ENCODE results near the gene KIAA0586.

The KIAA0586 gene

GRCh38 chr14:58557242-58557641 lies 129.7 kb downstream of the KIAA0586 start:
- no peaks in the 10 kb centered on the region for H3F3A ChIP-seq (ENCODE audit: insufficient read depth, low read length)
- TF ChIP-seq EZH2phosphoT487 (IDR thresholded peaks at IDR 0.05; ENCODE audit: low read length), result no peak
- no peak for TF ChIP-seq EZH2 (optimal IDR thresholded peaks at IDR 0.05; ENCODE audit: low read depth, low read length)
- TF ChIP-seq, protein P1, sequence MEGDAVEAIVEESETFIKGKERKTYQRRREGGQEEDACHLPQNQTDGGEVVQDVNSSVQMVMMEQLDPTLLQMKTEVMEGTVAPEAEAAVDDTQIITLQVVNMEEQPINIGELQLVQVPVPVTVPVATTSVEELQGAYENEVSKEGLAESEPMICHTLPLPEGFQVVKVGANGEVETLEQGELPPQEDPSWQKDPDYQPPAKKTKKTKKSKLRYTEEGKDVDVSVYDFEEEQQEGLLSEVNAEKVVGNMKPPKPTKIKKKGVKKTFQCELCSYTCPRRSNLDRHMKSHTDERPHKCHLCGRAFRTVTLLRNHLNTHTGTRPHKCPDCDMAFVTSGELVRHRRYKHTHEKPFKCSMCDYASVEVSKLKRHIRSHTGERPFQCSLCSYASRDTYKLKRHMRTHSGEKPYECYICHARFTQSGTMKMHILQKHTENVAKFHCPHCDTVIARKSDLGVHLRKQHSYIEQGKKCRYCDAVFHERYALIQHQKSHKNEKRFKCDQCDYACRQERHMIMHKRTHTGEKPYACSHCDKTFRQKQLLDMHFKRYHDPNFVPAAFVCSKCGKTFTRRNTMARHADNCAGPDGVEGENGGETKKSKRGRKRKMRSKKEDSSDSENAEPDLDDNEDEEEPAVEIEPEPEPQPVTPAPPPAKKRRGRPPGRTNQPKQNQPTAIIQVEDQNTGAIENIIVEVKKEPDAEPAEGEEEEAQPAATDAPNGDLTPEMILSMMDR (IDR thresholded peaks at IDR 0.05; ENCODE audit: low read length), result no peak
- no peaks in the 10 kb centered on the region for H3K79me2 ChIP-seq (ENCODE audit: low read length)
- no peaks in the 10 kb centered on the region for H3K4me1 ChIP-seq (ENCODE audit: low read length)
- H4K20me1 ChIP-seq (ENCODE audit: insufficient read depth, low read length), result no peaks in the 10 kb centered on the region
- no peak overlapping the region for H2AFZ ChIP-seq (ENCODE audit: low read length)
- no peak overlapping the region for H3K27ac ChIP-seq (ENCODE audit: low read length)
- no peak overlapping the region for H3K9ac ChIP-seq (ENCODE audit: low read length)
- H3K4me2 ChIP-seq (ENCODE audit: low read depth, low read length), result no peak overlapping the region
- no peaks in the 10 kb centered on the region for H3K9me3 ChIP-seq (replicated peaks; ENCODE audit: insufficient read depth, low read length)
- H3K4me3 ChIP-seq (ENCODE audit: low read length), result no peak overlapping the region
- no peaks in the 10 kb centered on the region for H3K36me3 ChIP-seq (replicated peaks; ENCODE audit: insufficient read depth, low read length)
- DNase-seq, result no peak
- no peaks in the 10 kb centered on the region for H3K27me3 ChIP-seq (replicated peaks; ENCODE audit: insufficient read depth, low read length)
- no peaks in the 10 kb centered on the region for H3K9me2 ChIP-seq (replicated peaks; ENCODE audit: insufficient read depth, low read length)

GRCh38 chr14:58560208-58560607 lies 132.7 kb downstream of the KIAA0586 start:
- H3F3A ChIP-seq (ENCODE audit: insufficient read depth, low read length), result no peaks in the 10 kb centered on the region
- no peaks in the 10 kb centered on the region for H3K79me2 ChIP-seq (ENCODE audit: low read length)
- H3K9me3 ChIP-seq (replicated peaks; ENCODE audit: insufficient read depth, low read length), result no peaks in the 10 kb centered on the region
- H3K9me2 ChIP-seq (replicated peaks; ENCODE audit: insufficient read depth, low read length), result no peaks in the 10 kb centered on the region
- no peaks in the 10 kb centered on the region for H3K4me1 ChIP-seq (ENCODE audit: low read length)
- no peak for TF ChIP-seq EZH2phosphoT487 (IDR thresholded peaks at IDR 0.05; ENCODE audit: low read length)
- H3K36me3 ChIP-seq (replicated peaks; ENCODE audit: insufficient read depth, low read length), result no peaks in the 10 kb centered on the region
- no peak overlapping the region for H2AFZ ChIP-seq (ENCODE audit: low read length)
- H3K9ac ChIP-seq (ENCODE audit: low read length), result no peak overlapping the region
- DNase-seq, result no peak
- no peak overlapping the region for H3K4me3 ChIP-seq (ENCODE audit: low read length)
- H4K20me1 ChIP-seq (ENCODE audit: insufficient read depth, low read length), result no peaks in the 10 kb centered on the region
- no peak overlapping the region for H3K4me2 ChIP-seq (ENCODE audit: low read depth, low read length)
- H3K27me3 ChIP-seq (replicated peaks; ENCODE audit: insufficient read depth, low read length), result no peaks in the 10 kb centered on the region
- H3K27ac ChIP-seq (ENCODE audit: low read length), result no peak overlapping the region

DNA sequence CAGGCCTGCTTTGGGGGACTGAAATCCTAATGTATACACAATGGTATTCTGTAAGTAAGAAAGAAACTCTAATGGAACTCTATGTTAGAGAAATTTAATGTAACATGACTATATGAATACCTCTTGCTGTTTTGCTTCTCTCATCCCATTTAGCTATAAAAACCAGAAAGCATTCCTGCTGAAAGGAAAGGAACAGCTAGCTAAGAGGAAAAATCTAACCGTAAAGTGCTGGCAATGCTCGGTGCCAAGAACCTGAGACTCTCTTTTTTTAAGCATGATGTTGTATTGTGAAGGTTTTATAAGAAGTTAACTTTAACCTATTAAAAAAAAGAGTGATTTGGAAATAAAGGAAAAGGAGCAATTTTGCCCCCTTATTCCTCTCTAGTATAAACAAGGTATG lies 134.6 kb downstream of the KIAA0586 start:
- Histone ChIP-seq H3K36me3 (replicated peaks; ENCODE audit: insufficient read depth, low read length) (no peaks in the 10 kb centered on the region), H3K27me3 (replicated peaks; ENCODE audit: insufficient read depth, low read length) (no peaks in the 10 kb centered on the region), H3K27ac (ENCODE audit: low read length) (no peak overlapping the region), H2AFZ (ENCODE audit: low read length) (no peak overlapping the region), H3K9ac (ENCODE audit: low read length) (no peak overlapping the region), H3K9me2 (replicated peaks; ENCODE audit: insufficient read depth, low read length) (no peaks in the 10 kb centered on the region), H4K20me1 (ENCODE audit: insufficient read depth, low read length) (no peaks in the 10 kb centered on the region), H3K9me3 (replicated peaks; ENCODE audit: insufficient read depth, low read length) (no peaks in the 10 kb centered on the region), H3F3A (ENCODE audit: insufficient read depth, low read length) (no peaks in the 10 kb centered on the region), H3K4me2 (ENCODE audit: low read depth, low read length) (no peak overlapping the region), H3K4me3 (ENCODE audit: low read length) (no peak overlapping the region), H3K79me2 (ENCODE audit: low read length) (no peaks in the 10 kb centered on the region), H3K4me1 (ENCODE audit: low read length) (no peaks in the 10 kb centered on the region)
- TF ChIP-seq EZH2phosphoT487 (IDR thresholded peaks at IDR 0.05; ENCODE audit: low read length) (no peak), EZH2 (optimal IDR thresholded peaks at IDR 0.05; ENCODE audit: low read depth, low read length) (no peak)
- TF ChIP-seq, protein P1 (IDR thresholded peaks at IDR 0.05; ENCODE audit: low read length), result no peak
- DNase-seq, result no peak

GRCh38 chr14:58563978-58564377 lies 136.5 kb downstream of the KIAA0586 start:
- TF ChIP-seq, protein P1 (IDR thresholded peaks at IDR 0.05; ENCODE audit: low read length), result no peak
- TF ChIP-seq EZH2phosphoT487 (IDR thresholded peaks at IDR 0.05; ENCODE audit: low read length) (no peak), EZH2 (optimal IDR thresholded peaks at IDR 0.05; ENCODE audit: low read depth, low read length) (no peak)
- Histone ChIP-seq H3K9me3 (replicated peaks; ENCODE audit: insufficient read depth, low read length) (no peaks in the 10 kb centered on the region), H3K36me3 (replicated peaks; ENCODE audit: insufficient read depth, low read length) (no peaks in the 10 kb centered on the region), H3K79me2 (ENCODE audit: low read length) (no peaks in the 10 kb centered on the region), H3K9me2 (replicated peaks; ENCODE audit: insufficient read depth, low read length) (no peaks in the 10 kb centered on the region), H3K4me3 (ENCODE audit: low read length) (no peak overlapping the region), H3K4me1 (ENCODE audit: low read length) (no peaks in the 10 kb centered on the region), H3K27ac (ENCODE audit: low read length) (no peak overlapping the region), H3F3A (ENCODE audit: insufficient read depth, low read length) (no peaks in the 10 kb centered on the region), H3K27me3 (replicated peaks; ENCODE audit: insufficient read depth, low read length) (no peaks in the 10 kb centered on the region), H2AFZ (ENCODE audit: low read length) (no peak overlapping the region), H3K9ac (ENCODE audit: low read length) (no peak overlapping the region), H4K20me1 (ENCODE audit: insufficient read depth, low read length) (no peaks in the 10 kb centered on the region), H3K4me2 (ENCODE audit: low read depth, low read length) (no peak overlapping the region)
- no peak for DNase-seq
